GM12878 (cell line): ENCODE data around the gene NLN. TPM values are rescaled to one million over a fixed set of nuclear protein-coding genes. Genes with fewer than 3 reads are reported as not detected.

Experiments used
- ATAC-seq: fragments of 200-7000 bp; cut with Tn5 transposase; 3 replicates; pipeline ENCODE4 v1.9.1; 2020; ENCODE audit warnings: mild to moderate bottlenecking, moderate library complexity
- BruUV-seq: library from RNA; stranded (reverse); fragments of 400-500 nt; replicated peaks from 2 replicates; lab custom pipeline; 2021; lab: Mats Ljungman, UMichigan
- CTCF ChIA-PET: fragments of 300-600 bp; sonication (Branson Sonifier 250); formaldehyde crosslinking; extraction: SDS; loops from one replicate; lab custom pipeline; 2021; ENCODE audit warnings: inconsistent platforms; lab: Yijun Ruan, JAX
- POLR2A ChIA-PET: fragments of 350-600 bp; formaldehyde crosslinking; extraction: SDS; loops from one replicate; lab custom pipeline; 2021; ENCODE audit warnings: inconsistent platforms; lab: Charles Lee
- RAD21 ChIA-PET: fragments of 300-600 bp; sonication (Branson Sonifier 250); formaldehyde crosslinking; loops from one replicate; lab custom pipeline; 2023; ENCODE audit warnings: antibody characterized with exemption; ENCODE audit not compliant: unreplicated experiment; lab: Charles Lee
- SMC1A ChIA-PET: fragments of 300-600 bp; sonication (Branson Sonifier 250); formaldehyde crosslinking; loops from one replicate; lab custom pipeline; 2023; ENCODE audit not compliant: unreplicated experiment, uncharacterized antibody; lab: Charles Lee
- DNase-seq: peaks from one replicate; pipeline ENCODE4 v3.0.0-alpha.2; 2011; ENCODE audit warnings: low read depth, low spot score
- FAIRE-seq: peaks from 3 replicates; lab custom pipeline; 2011; peaks lifted over from hg19 to GRCh38; lab: Jason Lieb, UNC
- H2AFZ ChIP-seq: 2 replicates; pipeline ENCODE4 v1.6.0; 2011; ENCODE audit warnings: low read depth, low read length, control low read depth; ENCODE audit not compliant: control insufficient read depth
- H3K27ac ChIP-seq: 2 replicates; pipeline ENCODE4 v1.5.1; 2011; ENCODE audit warnings: control low read depth; ENCODE audit not compliant: control insufficient read depth, insufficient read depth
- H3K27me3 ChIP-seq, 2 experiments: replicated peaks in 1 of 2; 2 replicates each; pipeline versions ENCODE4 v1.6.0 to v1.6.1; 2011; ENCODE audit warnings: low read length in 1 of 2; ENCODE audit not compliant: control insufficient read depth in 2 of 2, insufficient read depth in 2 of 2
- H3K36me3 ChIP-seq, 2 experiments: 2 replicates each; pipeline ENCODE4 v1.5.1; 2011; ENCODE audit warnings: low read length in 1 of 2; ENCODE audit not compliant: control insufficient read depth in 2 of 2, insufficient read depth in 2 of 2
- H3K4me1 ChIP-seq: 2 replicates; pipeline ENCODE4 v1.6.1; 2011; ENCODE audit warnings: mild to moderate bottlenecking, low read length, moderate library complexity, mixed read lengths; ENCODE audit not compliant: control insufficient read depth, insufficient read depth
- H3K4me2 ChIP-seq: 2 replicates; pipeline ENCODE4 v1.6.0; 2011; ENCODE audit warnings: control low read depth; ENCODE audit not compliant: control insufficient read depth, insufficient read depth
- H3K4me3 ChIP-seq: fragments of 200-600 bp; sonication (generic); 2 replicates; pipeline ENCODE4 v1.5.1; 2016
- H3K79me2 ChIP-seq: 2 replicates; pipeline ENCODE4 v1.6.0; 2011; ENCODE audit warnings: low read length; ENCODE audit not compliant: control insufficient read depth, insufficient read depth
- H3K9ac ChIP-seq: 2 replicates; pipeline ENCODE4 v1.8.0; 2011; ENCODE audit warnings: low read length, control low read depth, mixed read lengths; ENCODE audit not compliant: control insufficient read depth, insufficient read depth
- H3K9me3 ChIP-seq: replicated peaks from 3 replicates; pipeline ENCODE4 v1.5.1; 2011; ENCODE audit warnings: mild to moderate bottlenecking, low read length; ENCODE audit not compliant: control insufficient read depth, insufficient read depth
- H4K20me1 ChIP-seq: 2 replicates; pipeline ENCODE4 v1.6.0; 2011; ENCODE audit not compliant: control insufficient read depth, insufficient read depth
- CBFB ChIP-seq: IDR thresholded peaks from 2 replicates; pipeline ENCODE4 v1.6.1; 2016; ENCODE audit warnings: antibody characterized with exemption, low read depth
- CEBPZ ChIP-seq: fragments of 150-350 bp; IDR thresholded peaks from 2 replicates; pipeline ENCODE4 v1.6.1; 2016; ENCODE audit warnings: low read depth, low read length
- MYC ChIP-seq: IDR thresholded peaks from 2 replicates; pipeline ENCODE4 v1.6.1; 2011; ENCODE audit warnings: mild to moderate bottlenecking, low read length, moderate library complexity, inconsistent platforms; ENCODE audit not compliant: insufficient read depth, insufficient replicate concordance, insufficient read length, severe bottlenecking
- ZNF24 ChIP-seq: fragments of 450-650 bp; IDR thresholded peaks from 2 replicates; pipeline ENCODE4 v1.6.1; 2017; ENCODE audit warnings: antibody characterized with exemption, mild to moderate bottlenecking
- ZSCAN29 ChIP-seq: fragments of 450-650 bp; IDR thresholded peaks from 2 replicates; pipeline ENCODE4 v1.6.1; 2017; ENCODE audit warnings: mild to moderate bottlenecking, moderate library complexity
- WGBS: methylation state at CpG from one replicate; pipeline ENCODE4 v1.1.6; 2016; ENCODE audit warnings: low lambda C conversion rate; ENCODE audit not compliant: insufficient replicate concordance, insufficient coverage; ENCODE audit errors: missing lambda C conversion rate; 5-methylcytosine and 5-hydroxymethylcytosine counted together
- in situ Hi-C: fragments of 300-500 bp; cut with MboI; formaldehyde crosslinking; loops from 9 replicates; pipeline ENCODE4 v1.14.3; 2018; ENCODE audit warnings: mixed read lengths
- intact Hi-C: fragments of 100-400 bp; cut with micrococcal nuclease; formaldehyde crosslinking; loops from one replicate; pipeline ENCODE4 v1.14.2; 2022; ENCODE audit not compliant: unreplicated experiment
- polyA plus RNA-seq, 11 experiments: library from polyadenylated mRNA; depleted of rRNA in 4 of 11; unstranded in 6 of 11; stranded (reverse) in 5 of 11; fragments of >200 nt; fragmentation: Nextera tagmentation in 4 of 11; fragmentation: Illumina TruSeq in 1 of 11; extraction: Ambion mirVana in 4 of 11; extraction: Trizol in 1 of 11; gene quantifications; 1 replicate in 1 of 11; 2 replicates in 10 of 11; pipeline versions ENCODE4 v1.2.1 to v1.2.3, GENCODE V29; 2011 to 2016; ENCODE audit warnings: inconsistent platforms in 2 of 11, missing spikeins in 2 of 11, low read depth in 1 of 11
- total RNA-seq, 4 experiments: library from RNA; depleted of rRNA in 3 of 4; stranded (reverse); fragments of >200 nt in 3 of 4; fragmentation: Illumina TruSeq in 1 of 4; extraction: Trizol in 1 of 4; gene quantifications; 2 replicates each; pipeline versions ENCODE4 v1.2.1 to v1.2.3, GENCODE V29; 2013 to 2021
- TF ChIP-seq, protein P1 (sequence below): fragments of 450-650 bp; IDR thresholded peaks from 2 replicates; pipeline ENCODE4 v1.6.1; 2016; ENCODE audit warnings: mild to moderate bottlenecking
- TF ChIP-seq, protein P2 (sequence below): fragments of 450-650 bp; IDR thresholded peaks from 2 replicates; pipeline ENCODE4 v1.6.1; 2017; ENCODE audit warnings: mild to moderate bottlenecking, moderate library complexity

NLN gene
- total and polyA plus RNA-seq, 10 of the 15 experiments (the other 5 are each of a cell fraction or from before 2014, with no cell fraction given), result 6.8 to 56.9 (median 33.3) TPM

- RAD21 ChIA-PET, result no interaction called here
- no TSS peak for BruUV-seq
- H3K27ac ChIP-seq, result no peak overlapping the region
- H2AFZ ChIP-seq, result no peak overlapping the region
- no peaks in the 10 kb centered on the region for H3K36me3 ChIP-seq
- POLR2A ChIA-PET, result interaction anchor here (1.2 kb wide), 1 partner anchor 92 kb away, joined by 3 read pairs; no protein-coding TSS in a partner anchor
- intact Hi-C loops (no loop called here), in situ Hi-C loops (no loop called here)
- no peaks in the 10 kb centered on the region for H3K79me2 ChIP-seq
- H3K9me3 ChIP-seq, result no peaks in the 10 kb centered on the region
- no peak overlapping the region for H3K9ac ChIP-seq
- H3K4me3 ChIP-seq, result no peak overlapping the region
- no peaks in the 10 kb centered on the region for H4K20me1 ChIP-seq
- H3K4me2 ChIP-seq, result no peak overlapping the region
- CTCF ChIA-PET, result interaction anchor here (1.3 kb wide), 1 partner anchor 13 kb away, joined by 4 read pairs; no protein-coding TSS in a partner anchor
- DNase-seq (no peak), ATAC-seq (no peak), FAIRE-seq (no peak)
- peak; percentile 90 for TF ChIP-seq ZNF24
- TF ChIP-seq ZSCAN29, result no peak
- TF ChIP-seq MYC, result no peak
- H3K4me1 ChIP-seq, result peaks cover 4% of the 10 kb centered on the region; the same call in 1 of the 2 replicates
- no peaks in the 10 kb centered on the region for H3K27me3 ChIP-seq
- SMC1A ChIA-PET, result no interaction called here
Observed at GRCh38 chr5:65832152-65832551, 110.1 kb downstream of the NLN start.

DNA sequence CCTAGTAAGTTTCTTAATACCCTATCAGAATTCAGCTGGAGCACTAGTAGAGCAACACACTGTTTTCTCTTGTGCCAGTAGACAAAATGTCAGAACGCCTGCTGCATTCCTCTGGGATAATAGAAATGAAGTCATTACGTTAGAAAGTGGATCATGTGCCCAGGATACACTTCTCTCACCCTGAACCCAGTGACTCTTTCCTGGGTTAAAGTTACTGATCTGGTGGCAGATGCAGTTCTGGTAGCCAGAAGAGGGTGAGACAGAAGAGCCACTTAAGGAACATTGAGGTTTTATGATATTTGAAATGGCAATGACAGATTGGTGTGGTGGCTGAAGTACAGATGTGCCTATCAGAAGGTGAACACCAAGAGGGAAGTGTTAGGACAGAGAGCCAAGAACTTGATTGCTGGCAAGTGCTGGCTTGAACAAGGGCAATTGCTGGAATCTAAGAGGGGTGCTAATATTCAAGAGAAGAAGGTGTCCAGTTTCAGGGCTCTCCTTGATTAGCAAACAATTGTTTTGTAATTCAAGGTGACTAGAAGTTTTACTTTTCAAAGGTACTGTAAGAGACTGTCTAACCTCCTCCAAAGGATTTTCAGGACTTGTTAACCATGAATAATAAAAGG is 110.7 kb downstream of the NLN start:
- intact Hi-C loops, result no loop called here
- WGBS, result 70% methylated on average over 2 of the region's 2 CpGs
- ChIA-PET POLR2A (no interaction called here), SMC1A (interaction anchor here (1.3 kb wide), 1 partner anchor 30 kb away, joined by 3 read pairs; no protein-coding TSS in a partner anchor), RAD21 (no interaction called here), CTCF (interaction anchor here (1.3 kb wide), 1 partner anchor 13 kb away, joined by 4 read pairs; no protein-coding TSS in a partner anchor)
- BruUV-seq, result no TSS peak
- peak; percentile 31 for FAIRE-seq
- Histone ChIP-seq H3K27me3 (no peaks in the 10 kb centered on the region), H4K20me1 (no peaks in the 10 kb centered on the region), H3K79me2 (no peaks in the 10 kb centered on the region), H3K4me1 (peaks cover 4% of the 10 kb centered on the region; the same call in 1 of the 2 replicates), H3K9me3 (no peaks in the 10 kb centered on the region), H3K36me3 (no peaks in the 10 kb centered on the region), H3K9ac (no peak overlapping the region), H3K4me2 (no peak overlapping the region), H3K27ac (no peak overlapping the region), H3K4me3 (no peak overlapping the region), H2AFZ (no peak overlapping the region)
- in situ Hi-C loops, result no loop called here
- DNase-seq, result no peak
- no peak for ATAC-seq
- TF ChIP-seq CBFB (no peak), CEBPZ (no peak)
- TF ChIP-seq, protein P1, sequence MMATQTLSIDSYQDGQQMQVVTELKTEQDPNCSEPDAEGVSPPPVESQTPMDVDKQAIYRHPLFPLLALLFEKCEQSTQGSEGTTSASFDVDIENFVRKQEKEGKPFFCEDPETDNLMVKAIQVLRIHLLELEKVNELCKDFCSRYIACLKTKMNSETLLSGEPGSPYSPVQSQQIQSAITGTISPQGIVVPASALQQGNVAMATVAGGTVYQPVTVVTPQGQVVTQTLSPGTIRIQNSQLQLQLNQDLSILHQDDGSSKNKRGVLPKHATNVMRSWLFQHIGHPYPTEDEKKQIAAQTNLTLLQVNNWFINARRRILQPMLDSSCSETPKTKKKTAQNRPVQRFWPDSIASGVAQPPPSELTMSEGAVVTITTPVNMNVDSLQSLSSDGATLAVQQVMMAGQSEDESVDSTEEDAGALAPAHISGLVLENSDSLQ, result no peak
- TF ChIP-seq, protein P2, sequence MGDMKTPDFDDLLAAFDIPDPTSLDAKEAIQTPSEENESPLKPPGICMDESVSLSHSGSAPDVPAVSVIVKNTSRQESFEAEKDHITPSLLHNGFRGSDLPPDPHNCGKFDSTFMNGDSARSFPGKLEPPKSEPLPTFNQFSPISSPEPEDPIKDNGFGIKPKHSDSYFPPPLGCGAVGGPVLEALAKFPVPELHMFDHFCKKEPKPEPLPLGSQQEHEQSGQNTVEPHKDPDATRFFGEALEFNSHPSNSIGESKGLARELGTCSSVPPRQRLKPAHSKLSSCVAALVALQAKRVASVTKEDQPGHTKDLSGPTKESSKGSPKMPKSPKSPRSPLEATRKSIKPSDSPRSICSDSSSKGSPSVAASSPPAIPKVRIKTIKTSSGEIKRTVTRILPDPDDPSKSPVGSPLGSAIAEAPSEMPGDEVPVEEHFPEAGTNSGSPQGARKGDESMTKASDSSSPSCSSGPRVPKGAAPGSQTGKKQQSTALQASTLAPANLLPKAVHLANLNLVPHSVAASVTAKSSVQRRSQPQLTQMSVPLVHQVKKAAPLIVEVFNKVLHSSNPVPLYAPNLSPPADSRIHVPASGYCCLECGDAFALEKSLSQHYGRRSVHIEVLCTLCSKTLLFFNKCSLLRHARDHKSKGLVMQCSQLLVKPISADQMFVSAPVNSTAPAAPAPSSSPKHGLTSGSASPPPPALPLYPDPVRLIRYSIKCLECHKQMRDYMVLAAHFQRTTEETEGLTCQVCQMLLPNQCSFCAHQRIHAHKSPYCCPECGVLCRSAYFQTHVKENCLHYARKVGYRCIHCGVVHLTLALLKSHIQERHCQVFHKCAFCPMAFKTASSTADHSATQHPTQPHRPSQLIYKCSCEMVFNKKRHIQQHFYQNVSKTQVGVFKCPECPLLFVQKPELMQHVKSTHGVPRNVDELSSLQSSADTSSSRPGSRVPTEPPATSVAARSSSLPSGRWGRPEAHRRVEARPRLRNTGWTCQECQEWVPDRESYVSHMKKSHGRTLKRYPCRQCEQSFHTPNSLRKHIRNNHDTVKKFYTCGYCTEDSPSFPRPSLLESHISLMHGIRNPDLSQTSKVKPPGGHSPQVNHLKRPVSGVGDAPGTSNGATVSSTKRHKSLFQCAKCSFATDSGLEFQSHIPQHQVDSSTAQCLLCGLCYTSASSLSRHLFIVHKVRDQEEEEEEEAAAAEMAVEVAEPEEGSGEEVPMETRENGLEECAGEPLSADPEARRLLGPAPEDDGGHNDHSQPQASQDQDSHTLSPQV, result no peak
